GM12875 (cell line): ENCODE data around the gene AFTPH.

Experiments used
- H3K4me3 ChIP-seq: one replicate; pipeline ENCODE4 v1.5.1; 2011; ENCODE audit warnings: low read depth, low read length, control low read depth
- TF ChIP-seq, protein P1 (sequence below): IDR thresholded peaks from 2 replicates; pipeline ENCODE4 v1.5.1; 2011; ENCODE audit warnings: low read depth, mild to moderate bottlenecking, control low read depth, inconsistent platforms, low read length, moderate library complexity, borderline replicate concordance; ENCODE audit not compliant: insufficient read depth

AFTPH gene

DNA sequence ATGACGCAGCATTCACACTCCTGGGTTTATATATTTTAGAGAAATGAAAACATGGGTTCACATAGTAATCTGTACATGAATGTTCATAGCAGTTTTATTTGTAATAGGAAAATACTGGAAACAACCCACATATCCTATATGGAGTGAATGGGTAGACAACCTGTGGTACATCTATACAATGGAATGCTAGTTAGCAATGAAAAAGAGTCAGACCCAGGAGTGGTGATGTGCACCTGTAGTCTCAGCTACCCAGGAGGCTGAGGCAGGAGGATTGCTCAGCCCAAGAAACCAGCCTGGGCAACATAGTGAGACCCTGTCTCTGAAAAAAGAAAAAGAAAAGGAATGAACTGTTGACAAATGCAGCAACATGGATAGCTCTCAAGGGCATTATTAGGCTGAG lies 25.9 kb downstream of the AFTPH start:
- H3K4me3 ChIP-seq, result no peak overlapping the region
- TF ChIP-seq, protein P1, sequence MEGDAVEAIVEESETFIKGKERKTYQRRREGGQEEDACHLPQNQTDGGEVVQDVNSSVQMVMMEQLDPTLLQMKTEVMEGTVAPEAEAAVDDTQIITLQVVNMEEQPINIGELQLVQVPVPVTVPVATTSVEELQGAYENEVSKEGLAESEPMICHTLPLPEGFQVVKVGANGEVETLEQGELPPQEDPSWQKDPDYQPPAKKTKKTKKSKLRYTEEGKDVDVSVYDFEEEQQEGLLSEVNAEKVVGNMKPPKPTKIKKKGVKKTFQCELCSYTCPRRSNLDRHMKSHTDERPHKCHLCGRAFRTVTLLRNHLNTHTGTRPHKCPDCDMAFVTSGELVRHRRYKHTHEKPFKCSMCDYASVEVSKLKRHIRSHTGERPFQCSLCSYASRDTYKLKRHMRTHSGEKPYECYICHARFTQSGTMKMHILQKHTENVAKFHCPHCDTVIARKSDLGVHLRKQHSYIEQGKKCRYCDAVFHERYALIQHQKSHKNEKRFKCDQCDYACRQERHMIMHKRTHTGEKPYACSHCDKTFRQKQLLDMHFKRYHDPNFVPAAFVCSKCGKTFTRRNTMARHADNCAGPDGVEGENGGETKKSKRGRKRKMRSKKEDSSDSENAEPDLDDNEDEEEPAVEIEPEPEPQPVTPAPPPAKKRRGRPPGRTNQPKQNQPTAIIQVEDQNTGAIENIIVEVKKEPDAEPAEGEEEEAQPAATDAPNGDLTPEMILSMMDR, result no peak

DNA sequence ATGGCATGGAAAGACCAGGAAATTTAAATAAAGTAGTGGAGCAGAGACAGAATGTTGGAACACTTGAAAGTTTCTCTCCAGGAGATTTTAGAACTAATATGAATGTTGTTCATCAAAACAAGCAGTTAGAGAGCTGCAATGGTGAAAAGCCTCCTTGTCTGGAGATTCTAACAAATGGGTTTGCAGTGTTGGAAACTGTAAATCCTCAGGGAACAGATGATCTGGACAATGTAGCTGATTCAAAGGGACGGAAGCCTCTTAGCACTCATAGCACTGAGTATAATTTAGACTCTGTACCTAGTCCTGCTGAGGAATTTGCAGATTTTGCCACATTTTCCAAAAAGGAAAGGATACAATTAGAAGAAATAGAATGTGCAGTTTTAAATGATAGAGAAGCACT lies 27.7 kb downstream of the AFTPH start:
- TF ChIP-seq, protein P1, result no peak

DNA sequence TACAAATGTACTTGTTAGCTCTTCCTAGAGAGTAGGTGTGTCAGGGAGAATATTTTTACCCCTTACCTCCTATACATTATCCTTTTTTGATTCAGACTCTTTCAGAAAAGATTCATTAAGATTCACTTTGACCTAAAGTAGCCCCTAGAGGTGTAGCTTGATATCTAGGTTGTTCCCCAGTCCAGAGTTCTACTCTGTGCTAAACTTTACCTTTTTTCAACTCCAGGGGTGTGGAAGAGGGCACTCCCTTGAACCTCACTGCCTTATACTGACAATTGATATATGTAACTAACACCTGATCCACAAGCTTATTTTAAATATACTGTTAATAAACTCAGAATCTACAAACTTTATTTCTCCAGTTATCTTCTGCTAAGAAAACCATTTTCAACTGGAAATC lies 30.0 kb downstream of the AFTPH start:
- no peak overlapping the region for H3K4me3 ChIP-seq
- TF ChIP-seq, protein P1, result no peak

More for the DNA sequence above, 27.7 kb downstream of the AFTPH start:
- no peak overlapping the region for H3K4me3 ChIP-seq

DNA sequence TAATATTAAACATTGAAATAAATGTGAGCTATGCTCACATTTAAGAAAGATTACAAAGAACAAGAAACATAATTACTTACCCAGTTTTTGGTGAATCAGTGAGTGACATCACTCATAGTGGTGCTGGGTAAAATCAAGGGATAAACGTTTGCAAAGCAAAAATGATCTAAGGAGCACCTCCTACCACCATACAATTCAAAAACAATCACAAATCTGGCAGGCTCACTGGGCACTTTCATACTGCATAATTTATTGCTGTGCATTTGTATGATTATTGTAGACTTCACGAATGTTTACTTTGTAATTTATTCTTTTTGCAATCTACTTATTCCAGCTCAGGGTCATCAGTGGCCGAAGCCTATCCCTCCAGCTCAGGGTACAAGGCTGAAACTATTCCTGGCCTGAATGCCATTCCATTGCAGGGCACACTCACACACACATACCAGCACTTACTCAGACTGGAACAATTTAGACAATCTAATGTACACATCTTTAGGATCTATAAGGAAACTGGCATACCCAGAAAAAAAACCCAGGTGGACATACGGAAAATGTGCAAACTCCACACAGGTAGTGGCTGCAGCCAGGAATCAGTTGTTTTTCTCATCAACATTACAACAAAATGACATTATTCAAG lies 34.4 kb downstream of the AFTPH start:
- TF ChIP-seq, protein P1, result no peak
- no peak overlapping the region for H3K4me3 ChIP-seq

DNA sequence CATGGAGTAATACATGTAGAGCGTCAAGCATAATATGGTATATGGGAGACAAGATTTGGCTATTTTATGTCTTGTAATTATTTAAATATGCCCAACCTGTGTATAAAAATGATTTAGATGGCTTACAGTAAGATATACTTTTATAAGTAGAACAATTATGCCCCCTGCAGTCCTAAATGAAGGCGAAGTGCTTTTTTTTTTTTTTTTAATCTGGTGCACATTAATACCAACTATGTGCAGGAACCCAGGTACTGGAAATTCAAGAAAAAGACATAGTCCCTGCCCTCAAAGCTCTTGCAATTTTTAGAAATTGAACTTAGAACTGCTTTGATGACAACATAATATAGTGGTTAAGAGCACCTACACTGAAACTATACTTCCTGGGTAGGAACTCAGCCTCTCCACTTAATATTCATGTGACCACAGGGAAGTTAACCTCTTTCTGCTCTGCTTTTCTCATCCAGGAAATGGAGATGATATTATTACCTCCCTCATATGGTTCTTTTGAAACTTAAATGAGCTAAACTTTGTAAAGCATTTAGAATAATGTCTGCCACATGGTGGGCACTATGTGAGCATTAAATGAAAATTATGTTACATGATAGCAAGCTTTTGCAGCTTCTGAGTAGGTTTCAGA lies 38.1 kb downstream of the AFTPH start:
- no peak overlapping the region for H3K4me3 ChIP-seq
- TF ChIP-seq, protein P1, result no peak

DNA sequence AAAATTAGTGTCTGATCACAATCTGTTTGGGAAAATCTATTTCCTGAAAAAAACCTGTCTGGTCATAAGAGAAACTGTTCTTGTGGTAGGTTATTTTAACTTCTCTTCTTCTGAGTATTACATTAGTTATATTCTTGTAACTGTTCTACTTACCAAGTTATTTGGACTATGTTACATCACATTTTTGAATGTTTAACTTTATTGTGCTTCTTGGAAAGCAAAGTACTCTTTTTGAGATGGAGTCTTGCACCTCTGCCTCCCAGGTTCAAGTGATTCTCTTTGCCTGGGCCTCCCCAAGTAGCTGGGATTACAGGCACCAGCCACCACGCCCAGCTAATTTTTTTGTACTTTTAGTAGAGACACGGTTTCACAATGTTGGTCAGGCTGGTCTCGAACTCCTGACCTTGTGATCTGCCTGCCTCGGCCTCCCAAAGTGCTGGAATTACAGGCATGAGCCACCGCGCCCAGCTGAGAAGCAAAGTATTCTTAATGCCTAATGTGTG lies 39.4 kb downstream of the AFTPH start:
- TF ChIP-seq, protein P1, result no peak

DNA sequence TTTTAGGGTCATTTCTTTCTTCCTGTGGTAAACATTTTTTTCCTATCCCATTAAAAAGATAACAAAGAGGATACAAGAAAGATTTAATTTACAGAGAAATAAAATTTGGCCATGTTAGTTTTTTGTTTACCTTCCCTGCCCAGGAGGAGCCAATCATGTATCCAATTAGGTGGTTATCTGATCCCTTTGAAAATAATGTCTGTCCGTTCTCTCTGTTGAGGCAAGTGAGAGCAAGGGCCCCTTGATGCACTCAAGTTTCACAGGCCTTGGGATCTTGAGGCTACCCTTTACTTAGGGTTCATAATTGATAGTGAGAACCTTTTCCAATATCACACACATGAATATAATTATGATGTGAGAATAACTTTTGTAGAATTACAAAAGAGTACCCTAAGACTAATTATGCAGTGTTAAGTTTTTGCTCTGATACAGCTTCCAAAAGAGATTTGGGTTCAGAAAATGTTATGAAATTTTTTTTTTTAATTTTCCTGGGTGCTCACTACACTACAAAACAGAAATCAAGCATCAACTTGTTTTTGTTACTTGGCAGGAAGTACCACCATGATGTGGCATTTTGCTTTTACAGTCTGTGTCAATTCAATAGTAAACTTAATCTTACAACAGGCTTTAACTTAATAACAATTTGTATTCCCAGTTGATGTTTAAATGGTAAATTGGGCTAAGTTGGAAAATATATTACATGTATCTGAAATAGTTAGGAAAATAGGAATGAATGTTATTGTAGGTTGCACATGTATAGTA lies 42.0 kb downstream of the AFTPH start:
- TF ChIP-seq, protein P1, result no peak
- no peak overlapping the region for H3K4me3 ChIP-seq

More for the DNA sequence above, 39.4 kb downstream of the AFTPH start:
- no peak overlapping the region for H3K4me3 ChIP-seq
